Jurkat, Clone E6-1 (cell line): ENCODE results near the gene LYPD6.

ENCODE experiments used
- DNase-seq: peaks from one replicate; pipeline ENCODE4 v3.0.0-alpha.2; 2011; ENCODE audit warnings: low read depth, low spot score
- H3K4me3 ChIP-seq: 2 replicates; pipeline ENCODE4 v1.5.1; 2011; ENCODE audit warnings: mild to moderate bottlenecking, low read length, control low read depth, moderate library complexity

LYPD6 gene

DNA sequence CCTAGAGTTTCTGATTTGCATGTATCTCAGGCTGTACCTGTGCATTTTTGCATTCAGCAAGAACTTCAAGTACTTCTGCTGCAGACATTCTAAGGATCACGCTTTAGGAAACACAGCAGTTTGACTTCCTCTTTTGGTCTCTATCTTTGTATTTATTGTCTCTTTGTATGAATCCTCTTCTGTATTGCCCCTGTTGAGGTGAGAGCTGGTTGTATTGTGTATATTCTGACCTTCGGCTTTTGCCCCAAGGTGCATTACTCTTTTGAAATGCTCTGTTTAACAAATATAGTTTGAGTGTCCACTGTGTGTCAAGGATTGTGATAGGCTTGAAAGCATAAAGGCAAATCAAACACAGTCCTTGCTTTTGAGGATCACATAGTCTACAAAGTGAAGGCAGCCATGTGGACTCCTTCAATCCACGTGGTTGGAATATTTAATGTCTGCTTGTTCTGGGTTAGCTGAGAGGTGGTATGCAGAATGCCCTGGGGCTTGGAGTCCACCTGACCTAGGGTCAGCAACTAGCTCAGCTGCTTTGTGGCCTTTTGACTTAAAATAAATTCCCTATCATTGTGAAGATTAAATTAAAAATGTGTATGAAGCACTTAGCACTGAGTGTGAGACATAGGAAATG lies 108.1 kb downstream of the LYPD6 start:
- no peak overlapping the region for H3K4me3 ChIP-seq
- DNase-seq, result no peak

GRCh38 chr2:149441255-149441654 lies 110.9 kb downstream of the LYPD6 start:
- no peak for DNase-seq
- no peak overlapping the region for H3K4me3 ChIP-seq

GRCh38 chr2:149442346-149442745 lies 112.0 kb downstream of the LYPD6 start:
- H3K4me3 ChIP-seq, result no peak overlapping the region
- no peak for DNase-seq

DNA sequence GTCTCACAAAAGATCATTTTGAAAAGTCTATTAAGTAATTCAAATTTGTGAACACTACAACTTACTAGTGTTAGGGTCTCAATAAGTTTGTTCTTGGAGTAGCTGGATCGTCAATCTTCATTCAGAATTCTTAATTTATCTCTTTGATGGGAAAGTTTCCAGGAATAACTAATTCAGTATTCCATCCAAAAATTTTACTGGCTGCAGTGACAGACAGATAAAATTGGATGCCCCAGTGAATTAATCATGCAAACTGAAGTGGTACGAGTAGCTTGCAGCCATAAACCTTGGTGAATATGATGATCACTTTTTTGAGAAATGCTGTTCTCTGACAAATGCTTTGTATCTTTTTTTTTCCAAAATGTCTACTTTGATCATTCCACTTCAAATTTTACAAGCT lies 112.8 kb downstream of the LYPD6 start:
- DNase-seq, result no peak
- no peak overlapping the region for H3K4me3 ChIP-seq

GRCh38 chr2:149446748-149447147 lies 116.4 kb downstream of the LYPD6 start:
- H3K4me3 ChIP-seq, result no peak overlapping the region
- DNase-seq, result no peak

DNA sequence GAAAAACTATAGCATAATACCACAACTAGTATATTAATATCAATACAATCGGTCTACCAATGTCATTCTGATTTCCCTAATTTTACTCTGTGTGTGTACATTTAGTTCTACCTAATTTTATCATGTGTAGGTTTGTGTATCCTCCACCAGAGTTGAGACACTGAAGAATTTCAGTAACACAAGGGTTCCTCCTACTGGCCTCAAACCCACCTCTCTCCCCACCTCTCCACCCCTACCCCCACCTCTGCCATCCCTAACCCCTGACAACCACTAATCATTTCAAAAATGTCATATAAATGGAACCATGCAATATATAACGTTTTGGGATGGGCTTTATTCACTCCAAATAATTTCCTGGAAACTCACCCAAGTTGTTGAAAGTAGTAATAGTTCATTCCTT lies 117.9 kb downstream of the LYPD6 start:
- H3K4me3 ChIP-seq, result no peak overlapping the region
- no peak for DNase-seq

- H3K4me3 ChIP-seq, result no peak overlapping the region
- no peak for DNase-seq
Measured at GRCh38 chr2:149449017-149449416, 118.6 kb downstream of the LYPD6 start.

DNA sequence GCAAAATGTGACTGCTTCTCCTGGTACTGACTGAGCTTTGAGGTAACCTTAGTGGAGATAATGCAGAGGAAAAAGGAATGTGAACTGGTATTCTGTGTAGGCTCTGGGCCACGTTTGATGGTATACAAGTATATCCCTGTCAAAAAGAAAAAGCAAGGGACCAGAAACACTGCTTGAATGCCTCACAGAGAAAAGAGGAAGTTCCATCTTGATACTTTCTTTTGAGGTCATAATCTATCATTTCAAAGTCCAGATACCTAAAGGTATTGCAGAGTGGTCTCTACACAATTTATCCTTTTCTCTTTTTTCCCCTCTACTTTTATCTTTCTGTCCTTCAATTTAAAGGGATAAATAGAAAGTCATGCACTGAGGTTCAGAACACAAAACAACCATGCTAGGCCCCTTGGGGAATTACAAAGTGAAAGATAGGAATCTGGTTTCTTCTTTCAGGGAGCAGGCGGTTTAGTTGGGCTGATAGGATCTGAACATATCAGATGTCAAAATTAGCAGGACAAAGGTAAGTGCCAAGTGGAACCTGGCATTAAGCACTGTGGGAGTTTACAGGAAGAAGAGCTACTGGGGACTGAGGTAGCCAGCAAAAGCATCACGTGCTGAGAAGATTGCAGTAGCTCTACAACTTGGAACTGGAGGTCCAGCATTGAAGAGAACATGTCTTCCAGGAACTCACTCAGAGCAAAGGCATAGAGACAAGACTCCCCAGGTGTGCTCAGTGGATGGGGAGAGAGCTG lies 121.2 kb downstream of the LYPD6 start:
- no peak for DNase-seq

GRCh38 chr2:149456285-149456684 lies 125.9 kb downstream of the LYPD6 start:
- DNase-seq, result no peak
- H3K4me3 ChIP-seq, result no peak overlapping the region

More for the DNA sequence above, 121.2 kb downstream of the LYPD6 start:
- no peak overlapping the region for H3K4me3 ChIP-seq

- H3K4me3 ChIP-seq, result no peak overlapping the region
- no peak for DNase-seq
Measured at GRCh38 chr2:149458502-149458901, 128.1 kb downstream of the LYPD6 start.

DNA sequence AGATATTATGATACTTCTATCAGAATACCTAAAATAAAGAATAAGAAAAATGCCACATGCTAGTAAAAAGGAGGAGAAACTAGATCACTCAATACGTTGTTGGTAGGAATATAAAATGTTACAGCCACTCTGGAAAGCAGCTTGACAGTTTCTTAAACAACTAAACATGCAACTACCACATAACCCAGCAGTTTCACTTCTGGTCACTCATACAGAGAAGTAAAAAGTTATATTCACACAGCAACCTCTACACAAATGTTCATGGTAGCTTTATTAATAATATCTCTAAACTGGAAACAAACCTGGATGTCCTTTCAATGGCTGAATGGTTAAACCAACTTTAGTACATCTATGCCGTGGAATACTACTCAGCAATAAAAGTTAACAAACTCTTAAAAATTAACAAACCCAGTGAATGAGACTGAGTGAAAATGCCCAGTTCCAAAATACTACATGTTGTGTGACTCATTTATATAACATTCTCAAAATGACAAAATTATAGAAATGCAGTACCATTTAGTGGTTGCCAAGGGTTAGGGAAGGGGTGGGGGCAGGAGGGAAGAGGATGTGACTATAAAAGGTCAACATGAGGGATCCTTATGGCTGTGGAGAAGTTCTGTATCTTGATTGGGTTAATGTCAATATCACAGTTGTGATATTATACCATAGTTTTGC lies 133.1 kb downstream of the LYPD6 start:
- H3K4me3 ChIP-seq, result no peak overlapping the region
- no peak for DNase-seq

DNA sequence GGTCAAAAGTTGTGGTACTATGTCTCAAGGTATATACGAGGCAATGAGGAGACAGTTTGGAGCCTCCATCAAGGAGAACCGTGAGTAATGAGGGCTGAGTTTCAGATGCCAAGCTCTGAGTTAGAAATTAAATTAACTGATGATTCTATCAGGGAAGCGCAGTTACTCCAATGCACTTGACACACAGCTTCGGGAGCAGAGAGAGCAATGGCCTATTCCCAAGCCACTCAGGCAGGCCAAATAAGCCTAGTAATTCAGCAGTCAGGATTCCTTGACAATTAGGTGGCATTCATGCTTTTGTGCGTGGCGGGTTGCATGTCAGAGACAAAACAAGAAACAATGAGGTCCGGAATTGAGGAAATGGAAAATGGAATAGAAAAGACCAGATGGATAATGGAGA lies 134.0 kb downstream of the LYPD6 start:
- H3K4me3 ChIP-seq, result no peak overlapping the region
- no peak for DNase-seq

- H3K4me3 ChIP-seq, result no peak overlapping the region
- no peak for DNase-seq
Measured at GRCh38 chr2:149465873-149466272, 135.5 kb downstream of the LYPD6 start.

DNA sequence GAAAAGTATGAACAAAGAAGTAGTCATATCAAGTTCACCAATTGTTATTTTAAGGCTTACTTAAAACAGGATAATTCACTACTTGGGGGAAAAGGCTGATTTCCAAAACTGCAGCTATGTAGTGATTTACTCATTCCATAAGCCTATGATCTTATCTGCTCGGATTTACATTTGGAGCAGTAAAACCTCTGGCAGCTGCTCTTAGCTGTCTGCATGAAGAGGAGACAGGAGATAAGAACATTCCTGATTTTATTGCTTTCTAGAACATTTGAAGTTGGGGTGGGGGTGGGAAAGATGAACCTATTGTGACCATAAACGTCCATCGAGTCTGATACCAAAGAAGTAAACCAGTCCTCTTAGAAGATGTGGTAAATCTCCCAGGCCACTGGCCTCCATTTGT lies 136.2 kb downstream of the LYPD6 start:
- no peak for DNase-seq

GRCh38 chr2:149467436-149467835 lies 137.0 kb downstream of the LYPD6 start:
- DNase-seq, result no peak
- no peak overlapping the region for H3K4me3 ChIP-seq

More for the DNA sequence above, 136.2 kb downstream of the LYPD6 start:
- H3K4me3 ChIP-seq, result no peak overlapping the region

DNA sequence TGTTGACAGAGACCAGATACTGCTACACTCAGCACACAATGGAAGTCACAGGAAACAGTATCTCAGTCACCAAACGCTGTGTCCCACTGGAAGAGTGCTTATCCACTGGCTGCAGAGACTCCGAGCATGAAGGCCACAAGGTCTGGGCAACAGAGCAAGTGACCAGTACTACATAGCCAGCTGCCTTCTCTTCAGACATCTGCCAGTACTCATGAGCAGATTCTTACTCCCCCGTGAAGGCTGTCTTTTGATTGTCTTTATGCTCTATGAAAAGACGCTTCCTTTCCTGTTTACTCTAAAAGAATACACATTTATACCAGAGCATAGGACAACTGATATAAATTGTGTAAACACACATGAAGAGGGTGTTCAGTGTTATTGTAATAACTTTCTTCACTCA lies 138.2 kb downstream of the LYPD6 start:
- DNase-seq, result no peak
- no peak overlapping the region for H3K4me3 ChIP-seq

DNA sequence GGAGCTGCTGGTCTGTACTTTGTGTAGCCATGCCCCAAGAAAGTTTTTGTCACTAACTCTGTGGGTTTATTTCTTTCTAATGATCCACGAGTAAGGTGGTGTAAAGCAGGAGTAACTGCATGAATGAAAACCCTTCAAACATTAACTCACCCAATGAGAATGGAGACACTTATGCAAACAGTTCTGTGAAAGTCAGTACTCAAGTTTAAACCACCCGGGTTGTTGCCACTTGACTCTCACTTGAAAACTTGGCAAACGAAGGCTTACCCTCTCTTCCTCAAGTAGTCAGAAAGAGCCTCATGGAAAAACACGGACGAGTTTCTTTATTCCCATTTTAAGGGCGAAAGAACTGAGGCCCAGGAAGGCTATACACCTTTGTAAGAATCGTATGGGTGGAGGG lies 139.7 kb downstream of the LYPD6 start:
- H3K4me3 ChIP-seq, result no peak overlapping the region
- DNase-seq, result no peak

DNA sequence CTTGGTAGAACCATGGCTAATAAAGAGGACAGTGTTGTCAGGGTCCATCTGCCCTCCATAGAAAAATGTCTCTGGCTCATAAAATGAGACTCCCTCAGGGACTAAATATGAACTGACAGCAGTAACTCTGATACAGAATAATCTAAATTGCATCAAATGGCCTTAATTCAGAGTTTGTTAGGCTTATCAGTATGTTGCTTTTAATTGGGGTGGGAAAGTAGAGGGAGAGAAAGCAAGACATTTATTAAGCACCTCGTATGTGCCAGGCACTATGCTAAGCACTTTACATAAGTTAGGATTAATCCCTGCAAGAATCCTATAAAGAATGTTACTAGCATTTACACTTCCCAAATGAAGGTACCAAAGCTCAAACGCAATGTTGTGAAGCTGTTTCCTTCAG lies 142.0 kb downstream of the LYPD6 start:
- H3K4me3 ChIP-seq, result no peak overlapping the region
- no peak for DNase-seq

DNA sequence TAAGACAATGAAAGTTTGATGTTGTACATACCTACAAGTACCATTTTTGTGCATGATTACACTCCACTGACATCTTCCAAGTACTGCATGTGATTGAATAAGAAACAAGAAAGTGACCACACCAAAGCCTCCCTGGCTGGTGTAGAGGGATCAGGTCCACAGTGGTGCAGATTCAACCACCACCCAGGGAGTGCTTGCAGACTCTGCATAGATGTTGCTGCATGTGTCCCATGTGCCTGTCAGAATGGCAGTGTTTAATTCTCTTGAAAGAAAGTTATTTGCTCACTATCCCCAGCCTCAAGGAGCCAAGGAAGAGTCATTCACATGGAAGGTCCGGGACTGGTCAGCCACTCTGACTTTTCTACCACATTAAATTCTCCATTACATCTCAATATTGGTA lies 142.7 kb downstream of the LYPD6 start:
- H3K4me3 ChIP-seq, result no peak overlapping the region
- DNase-seq, result no peak

GRCh38 chr2:149473521-149473920 lies 143.1 kb downstream of the LYPD6 start:
- no peak overlapping the region for H3K4me3 ChIP-seq
- DNase-seq, result no peak
